Putamen (tissue), 1 donor: ENCODE data around the gene KIFBP.
A peak's percentile ranks its signal among the peaks of the same experiment; 100 is the strongest.

Source experiments
- DNase-seq: peaks from one replicate; pipeline ENCODE4 v3.0.0-alpha.2; 2016; ENCODE audit warnings: low spot score

The KIFBP gene

DNA sequence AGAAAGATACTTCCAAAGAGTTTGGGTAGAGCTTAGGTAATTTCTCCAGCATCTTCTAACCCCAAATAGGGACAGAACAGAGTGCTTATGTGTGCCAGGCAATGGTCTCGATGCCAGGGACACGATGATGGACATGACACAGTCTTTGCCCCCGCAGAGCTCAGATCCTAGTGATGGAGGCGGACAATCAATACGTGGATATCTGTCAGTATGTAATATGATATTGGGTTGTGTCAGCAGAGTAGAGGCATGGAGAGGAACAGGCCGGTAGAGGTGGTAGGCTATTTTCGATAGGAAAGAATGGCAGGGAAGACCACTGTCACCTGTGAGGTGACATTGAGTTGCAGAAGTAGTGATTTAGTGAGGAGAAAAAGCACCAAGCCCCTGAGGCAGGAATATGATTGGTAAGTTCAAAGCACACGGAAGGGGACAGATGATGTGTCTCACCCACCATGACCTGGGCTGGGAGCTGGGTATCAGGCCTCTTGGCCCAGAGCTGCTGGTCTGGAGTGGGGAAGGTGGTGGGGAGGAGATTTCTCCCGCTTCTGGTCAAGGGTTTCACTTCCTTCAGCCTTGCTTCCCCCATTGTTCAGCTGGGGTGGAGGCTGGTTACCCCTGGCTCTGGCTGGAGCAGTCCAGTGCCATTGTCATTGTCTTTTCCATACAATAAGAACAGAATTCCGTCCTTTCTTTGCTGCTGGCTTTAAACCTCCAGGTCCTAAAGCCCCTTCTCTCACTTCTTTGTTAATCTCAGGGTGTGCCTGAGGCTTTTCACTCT is 63.3 kb downstream of the KIFBP start:
- no peak for DNase-seq

DNA sequence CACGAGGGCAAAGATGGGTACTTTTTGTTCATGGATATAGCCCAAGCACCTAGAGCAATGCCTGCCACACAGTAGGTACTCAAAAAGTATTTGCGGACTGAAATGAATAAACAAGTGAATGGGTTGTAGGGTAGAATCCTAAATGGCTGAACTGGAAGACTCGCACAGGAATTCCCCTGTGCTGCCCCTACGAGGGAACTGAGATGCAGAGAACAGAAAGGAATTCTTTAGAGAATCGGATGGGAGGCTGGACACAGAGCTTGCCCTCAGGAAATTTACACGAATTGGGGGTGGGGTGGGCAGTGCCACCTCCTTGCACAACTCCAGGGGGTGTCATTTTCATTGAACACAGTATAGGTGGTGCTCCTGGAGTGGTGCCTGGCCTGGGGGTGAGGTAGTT is 64.1 kb downstream of the KIFBP start:
- DNase-seq: no peak

DNA sequence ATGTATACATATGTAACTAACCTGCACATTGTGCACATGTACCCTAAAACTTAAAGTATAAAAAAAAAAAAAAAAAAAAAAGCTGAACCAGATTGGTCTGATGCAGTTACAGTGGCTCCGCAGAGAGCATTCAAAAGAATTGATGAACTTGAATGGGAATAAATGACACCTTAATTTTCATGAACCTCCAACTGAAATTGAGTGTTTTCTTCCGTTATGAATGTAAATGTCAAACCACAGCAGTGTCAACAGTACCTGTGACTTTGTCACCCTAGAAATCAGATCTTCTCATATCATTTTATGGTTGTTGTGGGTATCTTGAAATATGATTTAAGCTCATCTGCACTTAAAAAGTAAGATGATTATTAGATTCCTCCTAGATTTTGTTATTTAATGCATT is 66.6 kb downstream of the KIFBP start:
- no peak for DNase-seq

DNA sequence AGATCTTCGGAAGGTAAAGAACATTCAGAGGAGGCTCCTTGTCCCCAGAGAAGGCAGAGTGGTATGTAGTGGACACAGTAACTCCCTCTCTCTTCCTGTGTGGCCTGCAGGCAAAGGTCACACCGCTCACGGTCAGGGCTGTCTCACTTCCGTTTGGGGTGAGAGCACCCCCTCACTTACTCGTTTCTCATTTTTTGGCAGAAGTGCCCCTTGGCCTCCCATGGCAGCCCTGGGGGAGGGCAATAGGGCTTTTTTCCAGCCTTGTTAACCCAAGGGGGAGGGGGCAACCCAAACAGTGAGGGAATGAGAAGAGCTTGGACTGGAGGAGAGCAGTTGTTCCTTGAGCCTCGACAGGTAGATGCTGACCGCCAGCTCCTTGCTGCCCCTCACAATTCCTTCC is 67.5 kb downstream of the KIFBP start:
- DNase-seq: no peak

DNA sequence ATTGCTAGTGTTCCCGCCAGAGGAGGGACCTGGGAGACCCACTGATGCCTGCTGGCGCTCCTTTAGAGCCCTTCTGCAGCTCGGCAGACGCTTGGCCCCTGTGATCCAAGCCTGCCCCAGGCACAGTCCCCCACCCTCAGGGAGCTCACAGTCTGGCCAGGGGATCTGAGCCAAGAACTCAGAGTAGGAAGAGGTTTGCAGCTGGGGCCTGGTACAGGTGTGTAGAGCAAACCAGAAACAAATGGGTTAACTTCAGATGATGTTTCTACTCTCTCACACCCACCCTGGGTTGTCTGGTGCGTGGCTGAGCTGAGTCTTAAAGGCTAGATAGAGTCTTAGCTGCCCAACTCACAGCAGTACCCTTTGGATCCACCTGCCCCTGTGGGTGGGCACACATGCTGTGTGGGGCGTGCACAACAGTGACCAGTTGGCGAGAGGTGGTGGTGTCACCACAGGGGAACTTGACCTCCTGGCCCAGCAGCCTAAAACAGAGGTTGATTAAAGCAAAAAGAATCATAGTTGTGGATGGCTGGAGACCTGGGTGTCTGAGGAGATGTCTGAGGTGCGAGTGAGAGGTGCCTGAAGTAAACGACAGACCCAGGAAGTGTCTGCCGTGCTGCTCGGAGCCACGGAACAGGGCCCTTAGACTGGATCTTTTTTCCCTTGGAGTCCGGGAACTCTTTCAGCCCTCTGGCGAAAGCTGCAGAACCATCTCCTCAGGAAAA is 68.1 kb downstream of the KIFBP start:
- no peak for DNase-seq

DNA sequence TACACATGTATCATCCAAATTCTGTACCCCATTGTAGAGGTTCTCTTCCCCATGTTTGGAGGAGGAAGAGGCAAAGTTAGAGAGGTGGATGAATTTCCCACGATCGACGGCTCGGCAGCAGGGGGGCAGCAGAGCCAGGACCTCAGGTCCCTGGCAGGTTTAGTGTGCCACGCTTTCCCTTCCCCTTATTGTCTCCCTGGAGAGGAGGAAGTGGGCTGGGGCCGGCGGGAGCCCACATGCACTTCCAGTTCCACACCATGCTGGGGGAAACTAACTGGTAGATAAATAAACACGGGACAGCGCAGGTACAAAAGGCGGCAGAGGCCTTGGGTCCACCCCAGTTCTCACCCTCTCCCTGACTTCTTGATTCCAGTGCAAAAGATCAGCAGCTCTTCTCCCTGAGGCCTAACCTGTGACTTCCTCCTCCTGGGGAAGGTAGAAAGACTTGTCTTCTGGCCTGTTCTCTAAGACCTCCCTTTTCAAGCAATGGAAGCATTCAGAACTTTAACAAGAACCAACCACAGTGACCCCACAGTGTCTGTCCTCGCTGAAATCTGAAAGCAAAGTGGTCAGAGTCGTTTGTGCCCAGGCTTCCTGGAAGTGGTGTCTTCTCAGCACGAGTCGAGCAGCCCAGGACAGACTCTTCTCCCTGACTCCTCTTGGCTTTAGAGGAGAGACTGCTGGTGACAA is 68.8 kb downstream of the KIFBP start:
- DNase-seq: no peak

DNA sequence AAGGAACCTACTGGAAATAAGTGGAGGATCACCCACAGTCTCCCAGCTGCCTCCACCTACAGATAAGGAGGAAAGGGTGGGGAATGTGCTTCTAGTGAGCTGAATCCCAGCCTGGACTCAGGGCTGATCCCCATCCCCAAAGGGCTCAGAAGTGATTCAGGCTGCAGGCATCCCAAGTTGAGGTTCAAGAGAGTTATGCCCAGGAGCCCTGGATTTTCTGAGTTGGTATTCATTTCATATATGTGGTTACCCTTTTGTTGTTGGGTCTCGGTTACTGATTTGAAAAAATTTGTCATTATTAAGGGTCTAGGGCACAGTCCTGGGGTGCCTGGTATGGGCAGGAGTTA is 69.3 kb downstream of the KIFBP start:
- no peak for DNase-seq

DNA sequence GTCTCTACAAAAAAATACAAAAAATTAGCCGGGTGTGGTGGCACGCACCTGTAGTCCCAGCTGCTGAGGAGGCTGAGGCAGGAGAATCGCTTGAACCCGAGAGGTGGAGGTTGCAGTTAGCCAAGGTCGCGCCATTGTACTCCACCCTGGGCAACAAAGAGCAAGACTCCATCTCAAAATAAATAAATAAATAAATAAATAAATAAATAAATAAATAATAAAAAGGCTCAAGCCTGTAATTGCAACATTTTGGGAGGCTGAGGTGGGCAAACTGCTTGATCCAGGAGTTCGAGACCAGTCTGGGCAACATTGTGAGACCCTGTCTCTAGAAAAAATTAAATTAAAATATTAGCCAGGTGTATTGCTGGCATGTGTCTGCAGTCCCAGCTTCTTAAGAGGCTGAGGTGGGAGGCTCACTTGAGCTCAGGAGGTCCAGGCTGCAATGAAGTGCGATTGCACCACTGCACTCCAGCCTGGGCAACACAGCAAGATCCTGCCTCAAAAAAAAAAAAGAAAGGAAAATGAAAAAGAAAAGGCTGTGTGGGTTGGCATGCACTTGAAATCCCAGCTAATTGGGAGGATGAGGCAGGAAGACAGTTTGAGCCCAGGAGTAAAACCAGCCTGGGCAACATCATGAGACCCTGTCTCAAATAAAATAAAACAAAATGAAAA is 71.7 kb downstream of the KIFBP start:
- no peak for DNase-seq

DNA sequence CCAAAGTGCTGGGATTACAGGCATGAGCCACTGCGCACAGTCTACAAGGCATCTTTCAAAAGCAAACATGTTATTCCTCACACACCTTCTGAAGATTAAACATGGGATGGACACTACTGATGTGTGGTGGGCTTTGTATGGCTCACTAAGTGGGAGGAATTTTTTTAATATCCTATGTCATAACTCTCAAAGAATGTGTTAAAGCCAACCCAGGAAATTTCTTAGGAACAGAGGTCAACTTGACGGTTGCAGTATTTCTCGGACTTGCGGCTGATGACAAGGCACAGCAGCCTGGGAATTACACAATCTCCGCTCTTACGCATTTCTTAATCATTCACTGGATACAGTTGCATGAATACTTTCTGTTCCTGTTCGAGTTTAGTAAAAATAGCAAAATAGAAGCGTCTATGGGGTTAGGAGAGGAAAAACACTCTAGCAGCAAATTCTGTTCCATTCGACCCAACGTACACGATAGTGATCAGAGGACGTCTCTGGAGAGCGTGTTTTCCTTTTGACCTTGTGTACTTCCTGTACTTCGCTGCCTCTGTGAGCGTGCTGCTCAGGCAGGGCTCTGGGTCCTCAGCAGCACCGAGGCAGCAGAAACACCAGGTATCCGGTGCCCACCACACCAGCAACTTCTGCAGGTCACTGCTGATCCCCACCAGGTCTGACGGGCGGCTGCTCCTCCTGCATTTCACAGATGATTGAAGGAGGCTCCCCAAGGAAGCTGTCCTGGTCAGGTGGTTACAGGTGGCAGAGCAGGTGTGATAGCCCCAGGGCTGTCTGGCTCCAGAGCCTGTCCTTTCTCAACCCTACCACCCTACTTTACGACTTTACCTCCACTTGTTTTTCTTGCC is 72.9 kb downstream of the KIFBP start:
- peak; percentile 56 for DNase-seq

DNA sequence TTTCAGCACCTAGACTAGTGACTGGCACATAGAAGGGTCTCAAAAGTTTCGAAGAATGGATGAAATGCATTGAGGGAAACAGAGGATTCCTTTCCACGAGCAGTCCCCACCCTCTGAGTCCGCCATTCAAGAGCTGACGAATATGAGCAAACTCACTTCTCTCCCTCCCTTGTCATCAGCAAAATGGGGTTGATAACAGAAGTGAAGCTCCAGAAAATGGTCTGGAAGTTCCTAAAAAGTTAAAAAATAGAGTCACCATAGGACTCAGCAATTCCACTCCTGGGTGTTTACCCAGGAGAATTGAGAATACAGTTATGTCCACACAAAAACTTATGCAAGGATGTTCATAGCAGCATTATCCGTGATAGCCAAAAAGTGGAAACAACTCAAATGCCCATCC is 74.3 kb downstream of the KIFBP start:
- no peak for DNase-seq

DNA sequence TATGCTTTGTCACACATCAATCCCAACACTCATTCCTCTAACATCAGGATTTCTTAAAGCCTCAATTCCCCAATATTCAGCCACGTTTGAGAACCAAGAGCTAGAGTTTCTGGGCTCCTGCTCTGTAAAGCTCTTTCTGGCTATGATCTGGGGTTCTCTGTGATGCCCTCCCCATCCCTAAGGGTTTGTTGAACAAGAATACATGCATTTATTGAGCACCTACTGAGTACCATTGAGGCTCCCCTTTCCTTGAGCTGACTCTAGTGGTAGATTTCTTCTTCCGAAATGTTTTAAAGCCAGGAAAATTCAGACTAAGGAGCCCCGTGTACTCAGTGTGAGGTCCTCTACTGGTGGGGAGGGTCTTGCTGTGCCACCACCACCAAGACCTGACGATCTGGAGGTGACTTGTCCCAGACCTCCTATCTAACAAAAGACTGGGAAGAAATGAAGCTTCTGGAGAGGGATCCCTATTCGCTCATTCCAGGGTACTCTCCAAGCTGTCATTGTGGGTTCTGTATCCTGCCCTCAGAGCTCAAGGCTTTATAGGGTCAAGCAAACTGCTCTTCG is 76.2 kb downstream of the KIFBP start:
- DNase-seq: no peak

DNA sequence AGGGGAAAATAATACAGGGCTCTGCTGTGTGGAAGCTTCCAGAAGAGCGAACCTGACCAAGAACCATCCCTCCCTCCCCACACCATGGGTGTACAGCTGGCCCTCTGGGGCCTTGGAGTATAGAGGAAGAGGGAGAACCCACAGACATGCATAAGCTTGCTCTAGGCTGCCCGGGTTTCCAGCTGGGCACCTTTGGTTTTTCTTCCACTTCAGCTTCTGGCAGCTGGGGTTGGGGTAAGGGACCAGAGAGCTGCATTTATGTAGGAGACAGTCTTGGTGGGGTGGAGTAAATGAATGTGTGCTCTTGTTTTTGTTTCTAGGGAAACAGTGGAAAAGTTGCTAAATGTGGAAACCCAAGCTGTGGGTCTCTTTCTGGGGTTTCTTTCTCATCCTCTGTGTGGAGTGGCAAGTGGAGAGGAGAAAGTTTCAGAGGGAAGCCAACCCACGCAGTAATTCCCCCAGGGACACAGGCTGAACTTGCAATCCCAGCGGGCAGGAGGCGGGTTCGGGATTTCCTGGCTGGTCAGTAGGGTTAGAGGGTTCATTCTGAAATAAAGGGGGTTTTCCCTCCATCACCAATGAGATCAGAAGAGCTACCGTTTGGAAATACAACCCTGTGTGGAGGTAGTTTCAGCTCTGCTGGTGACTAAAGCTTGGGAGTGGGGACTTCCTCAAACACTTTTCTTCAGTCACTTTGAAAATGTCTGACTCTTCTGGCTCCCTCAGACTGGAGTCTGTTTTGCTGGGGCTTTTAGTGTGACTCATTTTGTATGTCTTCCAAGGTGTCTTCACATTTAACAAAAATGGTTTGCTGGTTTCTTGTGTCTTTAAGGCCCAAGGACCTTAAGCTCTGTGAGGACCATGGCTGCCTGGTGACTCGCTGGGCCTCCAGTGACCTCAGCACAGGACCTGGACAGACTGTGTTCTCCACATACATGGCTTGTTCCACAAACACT is 77.1 kb downstream of the KIFBP start:
- DNase-seq: no peak
